ENCODE data around the gene TSACC. TPM values are rescaled to one million over a fixed set of nuclear protein-coding genes. Genes with fewer than 3 reads are reported as not detected.

The TSACC gene
- not detected for total RNA-seq

- WGBS, 2 donors, result 0% methylated on average over 22 to 35 of the region's 47 CpGs
- Histone ChIP-seq H3K9me3 (no peaks in the 10 kb centered on the region), H3K27ac (peak within 1 kb of the TSS; percentile 79 to 93 (median 90)), H3K36me3 (peaks cover 0 to 30% (median 10%) of the 10 kb centered on the region in 3 donors), H3K27me3 (no peaks in the 10 kb centered on the region), H3K4me1 (peaks cover 13 to 29% (median 15%) of the 10 kb centered on the region in 3 donors), H3K4me3 (peak within 1 kb of the TSS; percentile 87 to 98 (median 90))
- peak in 2 of 4 donors; percentile 42 to 74 for TF ChIP-seq POLR2A (IDR thresholded peaks at IDR 0.05)
- TF ChIP-seq, protein P1, sequence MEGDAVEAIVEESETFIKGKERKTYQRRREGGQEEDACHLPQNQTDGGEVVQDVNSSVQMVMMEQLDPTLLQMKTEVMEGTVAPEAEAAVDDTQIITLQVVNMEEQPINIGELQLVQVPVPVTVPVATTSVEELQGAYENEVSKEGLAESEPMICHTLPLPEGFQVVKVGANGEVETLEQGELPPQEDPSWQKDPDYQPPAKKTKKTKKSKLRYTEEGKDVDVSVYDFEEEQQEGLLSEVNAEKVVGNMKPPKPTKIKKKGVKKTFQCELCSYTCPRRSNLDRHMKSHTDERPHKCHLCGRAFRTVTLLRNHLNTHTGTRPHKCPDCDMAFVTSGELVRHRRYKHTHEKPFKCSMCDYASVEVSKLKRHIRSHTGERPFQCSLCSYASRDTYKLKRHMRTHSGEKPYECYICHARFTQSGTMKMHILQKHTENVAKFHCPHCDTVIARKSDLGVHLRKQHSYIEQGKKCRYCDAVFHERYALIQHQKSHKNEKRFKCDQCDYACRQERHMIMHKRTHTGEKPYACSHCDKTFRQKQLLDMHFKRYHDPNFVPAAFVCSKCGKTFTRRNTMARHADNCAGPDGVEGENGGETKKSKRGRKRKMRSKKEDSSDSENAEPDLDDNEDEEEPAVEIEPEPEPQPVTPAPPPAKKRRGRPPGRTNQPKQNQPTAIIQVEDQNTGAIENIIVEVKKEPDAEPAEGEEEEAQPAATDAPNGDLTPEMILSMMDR (IDR thresholded peaks at IDR 0.05), result no peak
- DNase-seq, result peak; percentile 93
- intact Hi-C loops (cut with DNase I), result no loop called here
Observed at GRCh38 chr1:156338180-156338976, at the start of gene TSACC, which contains the start of gene CCT3. TSACC (plus strand) TSS chr1:156338526; CDS start chr1:156339758, 1,232 bp downstream. CCT3 (minus strand) TSS chr1:156338292; CDS start chr1:156338184, 108 bp downstream.

DNA sequence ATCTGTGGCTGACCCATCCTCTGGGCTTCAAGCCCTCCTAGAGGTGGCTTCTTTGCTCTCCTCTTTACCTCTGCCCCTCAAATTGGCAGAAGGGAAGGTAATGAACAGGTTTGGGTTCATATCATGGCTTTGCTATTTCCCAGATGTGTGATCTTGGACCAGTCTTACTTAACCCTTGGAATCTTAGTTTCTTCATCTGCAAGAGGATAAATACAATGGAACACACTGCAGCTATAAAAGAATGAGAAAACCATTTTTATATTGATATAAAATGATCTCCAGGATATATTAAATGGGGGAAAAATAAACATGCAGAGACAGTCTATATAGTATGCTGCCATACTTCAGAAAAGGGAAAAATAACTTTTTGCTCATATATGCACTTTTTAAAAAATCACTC is 48.5 kb upstream of the TSACC start:
- H3K27me3 ChIP-seq, result no peaks in the 10 kb centered on the region
- peaks cover 0 to 86% (median 11%) of the 10 kb centered on the region in 3 donors for H3K36me3 ChIP-seq
- no peak overlapping the region for H3K27ac ChIP-seq
- H3K9me3 ChIP-seq, result no peaks in the 10 kb centered on the region
- intact Hi-C loops (cut with DNase I), result no loop called here
- H3K4me3 ChIP-seq, result no peak overlapping the region
- no peak for DNase-seq
- no peak for TF ChIP-seq POLR2A (IDR thresholded peaks at IDR 0.05)
- TF ChIP-seq, protein P1 (IDR thresholded peaks at IDR 0.05), result no peak
- H3K4me1 ChIP-seq, result peaks cover 14 to 82% (median 28%) of the 10 kb centered on the region in 3 donors

GRCh38 chr1:156291226-156292061 is 46.9 kb upstream of the TSACC start:
- intact Hi-C loops (cut with DNase I), result no loop called here

GRCh38 chr1:156293098-156293434 is 45.3 kb upstream of the TSACC start:
- no peak for TF ChIP-seq POLR2A (IDR thresholded peaks at IDR 0.05)
- TF ChIP-seq, protein P1 (IDR thresholded peaks at IDR 0.05), result no peak
- Histone ChIP-seq H3K4me3 (no peak overlapping the region), H3K4me1 (peaks cover 16 to 73% (median 31%) of the 10 kb centered on the region in 3 donors), H3K27me3 (no peaks in the 10 kb centered on the region), H3K27ac (peak overlapping the region; percentile 73 to 91 (median 84)), H3K36me3 (peaks cover 0 to 56% (median 11%) of the 10 kb centered on the region in 3 donors), H3K9me3 (no peaks in the 10 kb centered on the region)
- 75 to 88% methylated on average over 2 to 6 of the region's 8 CpGs for WGBS, 2 donors
- DNase-seq, result no peak
- intact Hi-C loops (cut with DNase I), result no loop called here

More at GRCh38 chr1:156291226-156292061, 46.9 kb upstream of the TSACC start:
- no peak for DNase-seq
- H3K9me3 ChIP-seq, result no peaks in the 10 kb centered on the region
- peak in 1 of 4 donors; percentile 48 for TF ChIP-seq POLR2A (IDR thresholded peaks at IDR 0.05)
- TF ChIP-seq, protein P1 (IDR thresholded peaks at IDR 0.05), result no peak
- peaks cover 16 to 79% (median 31%) of the 10 kb centered on the region in 3 donors for H3K4me1 ChIP-seq
- WGBS, 2 donors, result 48 to 49% methylated on average over 11 to 15 of the region's 37 CpGs
- peak overlapping the region; percentile 73 to 91 (median 84) for H3K27ac ChIP-seq
- peak overlapping the region; percentile 3 to 63 (median 40) for H3K4me3 ChIP-seq
- H3K36me3 ChIP-seq, result peaks cover 0 to 72% (median 11%) of the 10 kb centered on the region in 3 donors
- H3K27me3 ChIP-seq, result no peaks in the 10 kb centered on the region
